ENCODE measurements around the gene RASL10B. TPM values are rescaled to one million over a fixed set of nuclear protein-coding genes. Genes with fewer than 3 reads are reported as not detected.
A peak's percentile ranks its signal among the peaks of the same experiment; 100 is the strongest.

The RASL10B gene
- total RNA-seq, 2 experiments from 2014 or later: 0.15 to 0.37 TPM

GRCh38 chr17:35735036-35735805, 3.8 kb downstream of the RASL10B start:
- DNase-seq: no peak
- Mint-ChIP-seq H3K9me3 (no peaks in the 10 kb centered on the region), H3K4me3 (no peak overlapping the region), H3K36me3 (ENCODE audit: low read depth) (peaks cover 2% of the 10 kb centered on the region), H3K4me1 (peaks cover 11% of the 10 kb centered on the region), H3K27ac (no peak overlapping the region), H3K27me3 (peaks cover 26% of the 10 kb centered on the region)
- ChIA-PET CTCF (no interaction called here), POLR2A (no interaction called here)

GRCh38 chr17:35736236-35736635, 4.8 kb downstream of the RASL10B start:
- DNase-seq: no peak
- ChIA-PET POLR2A (no interaction called here), CTCF (interaction anchor here (2.2 kb wide), 1 partner anchor 11 kb away, joined by 7 read pairs; no protein-coding TSS in a partner anchor)
- Mint-ChIP-seq H3K4me1 (peaks cover 4% of the 10 kb centered on the region), H3K4me3 (no peak overlapping the region), H3K27me3 (peaks cover 28% of the 10 kb centered on the region), H3K9me3 (no peaks in the 10 kb centered on the region), H3K27ac (no peak overlapping the region), H3K36me3 (ENCODE audit: low read depth) (no peaks in the 10 kb centered on the region)

- no peak for DNase-seq
- peaks cover 5% of the 10 kb centered on the region for H3K4me1 Mint-ChIP-seq
- H3K4me3 Mint-ChIP-seq: no peak overlapping the region
- H3K36me3 Mint-ChIP-seq (ENCODE audit: low read depth): no peaks in the 10 kb centered on the region
- peaks cover 33% of the 10 kb centered on the region for H3K27me3 Mint-ChIP-seq
- H3K27ac Mint-ChIP-seq: no peak overlapping the region
- CTCF ChIA-PET: interaction anchor here (1.6 kb wide), 1 partner anchor 9 kb away, joined by 5 read pairs; no protein-coding TSS in a partner anchor
- H3K9me3 Mint-ChIP-seq: no peaks in the 10 kb centered on the region
- POLR2A ChIA-PET: no interaction called here
Observed at GRCh38 chr17:35738519-35739133, 7.2 kb downstream of the RASL10B start.

GRCh38 chr17:35740216-35740615, 8.8 kb downstream of the RASL10B start:
- Mint-ChIP-seq H3K9me3 (no peaks in the 10 kb centered on the region), H3K27me3 (peaks cover 35% of the 10 kb centered on the region), H3K4me3 (no peak overlapping the region), H3K36me3 (ENCODE audit: low read depth) (no peaks in the 10 kb centered on the region), H3K4me1 (peaks cover 5% of the 10 kb centered on the region), H3K27ac (no peak overlapping the region)
- no peak for DNase-seq
- ChIA-PET CTCF (interaction anchor here (1.3 to 1.6 kb wide), 2 partner anchors 8 to 24 kb away, joined by 4 to 5 read pairs; no protein-coding TSS in a partner anchor), POLR2A (no interaction called here)

GRCh38 chr17:35740997-35741931, 9.8 kb downstream of the RASL10B start:
- Mint-ChIP-seq H3K4me3 (peak overlapping the region; percentile 8), H3K27me3 (peaks cover 35% of the 10 kb centered on the region), H3K4me1 (peaks cover 5% of the 10 kb centered on the region), H3K36me3 (ENCODE audit: low read depth) (no peaks in the 10 kb centered on the region), H3K27ac (no peak overlapping the region), H3K9me3 (no peaks in the 10 kb centered on the region)
- no peak for DNase-seq
- ChIA-PET POLR2A (interaction anchor here (0.6 kb wide), 1 partner anchor 34 kb away, joined by 4 read pairs; no protein-coding TSS in a partner anchor), CTCF (interaction anchor here (0.8 to 1.2 kb wide), 2 partner anchors 8 to 19 kb away, joined by 3 to 4 read pairs; no protein-coding TSS in a partner anchor)

GRCh38 chr17:35742496-35742895, 11.1 kb downstream of the RASL10B start:
- Mint-ChIP-seq H3K4me1 (peaks cover 5% of the 10 kb centered on the region), H3K36me3 (ENCODE audit: low read depth) (no peaks in the 10 kb centered on the region), H3K27ac (no peak overlapping the region), H3K9me3 (no peaks in the 10 kb centered on the region), H3K4me3 (no peak overlapping the region), H3K27me3 (peaks cover 36% of the 10 kb centered on the region)
- DNase-seq: no peak
- POLR2A ChIA-PET: no interaction called here
- CTCF ChIA-PET: interaction anchor here (1.2 kb wide), 1 partner anchor 18 kb away, joined by 3 read pairs; no protein-coding TSS in a partner anchor

- Mint-ChIP-seq H3K36me3 (ENCODE audit: low read depth) (no peaks in the 10 kb centered on the region), H3K27ac (no peak overlapping the region), H3K4me3 (no peak overlapping the region), H3K4me1 (peaks cover 5% of the 10 kb centered on the region), H3K27me3 (peaks cover 37% of the 10 kb centered on the region), H3K9me3 (no peaks in the 10 kb centered on the region)
- POLR2A ChIA-PET: no interaction called here
- CTCF ChIA-PET: interaction anchor here (0.8 kb wide), 1 partner anchor 136 kb away, joined by 3 read pairs; no protein-coding TSS in a partner anchor
- no peak for DNase-seq
Observed at GRCh38 chr17:35742896-35743477, 11.5 kb downstream of the RASL10B start.

GRCh38 chr17:35743626-35744328, 12.3 kb downstream of the RASL10B start:
- POLR2A ChIA-PET: no interaction called here

GRCh38 chr17:35744830-35745229, 13.4 kb downstream of the RASL10B start:
- DNase-seq: no peak
- POLR2A ChIA-PET: no interaction called here
- CTCF ChIA-PET: interaction anchor here (0.6 to 1.8 kb wide), 3 partner anchors 19 to 1180 kb away, joined by 3 to 6 read pairs (median 5); no protein-coding TSS in a partner anchor
- Mint-ChIP-seq H3K27me3 (peaks cover 45% of the 10 kb centered on the region), H3K4me3 (no peak overlapping the region), H3K9me3 (no peaks in the 10 kb centered on the region), H3K4me1 (peaks cover 10% of the 10 kb centered on the region), H3K27ac (no peak overlapping the region), H3K36me3 (ENCODE audit: low read depth) (no peaks in the 10 kb centered on the region)

More at GRCh38 chr17:35743626-35744328, 12.3 kb downstream of the RASL10B start:
- DNase-seq: peak; percentile 23
- H3K27ac Mint-ChIP-seq: no peak overlapping the region
- H3K9me3 Mint-ChIP-seq: no peaks in the 10 kb centered on the region
- peaks cover 42% of the 10 kb centered on the region for H3K27me3 Mint-ChIP-seq
- no peak overlapping the region for H3K4me3 Mint-ChIP-seq
- CTCF ChIA-PET: interaction anchor here (0.8 to 0.9 kb wide), 2 partner anchors 136 to 366 kb away, joined by 3 read pairs; no protein-coding TSS in a partner anchor
- H3K4me1 Mint-ChIP-seq: peaks cover 5% of the 10 kb centered on the region
- no peaks in the 10 kb centered on the region for H3K36me3 Mint-ChIP-seq (ENCODE audit: low read depth)

- Mint-ChIP-seq H3K36me3 (ENCODE audit: low read depth) (no peaks in the 10 kb centered on the region), H3K4me3 (no peak overlapping the region), H3K4me1 (peaks cover 12% of the 10 kb centered on the region), H3K9me3 (no peaks in the 10 kb centered on the region), H3K27me3 (peaks cover 44% of the 10 kb centered on the region), H3K27ac (no peak overlapping the region)
- CTCF ChIA-PET: interaction anchor here (0.6 to 1.8 kb wide), 2 partner anchors 19 to 1179 kb away, joined by 5 to 6 read pairs; no protein-coding TSS in a partner anchor
- POLR2A ChIA-PET: no interaction called here
- DNase-seq: no peak
Observed at GRCh38 chr17:35745246-35745645, 13.8 kb downstream of the RASL10B start.

GRCh38 chr17:35745749-35746320, 14.4 kb downstream of the RASL10B start:
- CTCF ChIA-PET: interaction anchor here (1.8 kb wide), 1 partner anchor 18 kb away, joined by 6 read pairs; no protein-coding TSS in a partner anchor
- H3K4me3 Mint-ChIP-seq: no peak overlapping the region

More at GRCh38 chr17:35745749-35746320, 14.4 kb downstream of the RASL10B start:
- no peak for DNase-seq
- peaks cover 45% of the 10 kb centered on the region for H3K27me3 Mint-ChIP-seq
- peaks cover 16% of the 10 kb centered on the region for H3K4me1 Mint-ChIP-seq
- no peaks in the 10 kb centered on the region for H3K9me3 Mint-ChIP-seq
- POLR2A ChIA-PET: no interaction called here
- H3K27ac Mint-ChIP-seq: no peak overlapping the region
- H3K36me3 Mint-ChIP-seq (ENCODE audit: low read depth): no peaks in the 10 kb centered on the region
